GM18517 (cell line): ENCODE measurements around the gene FAM229A.
A peak's percentile ranks its signal among the peaks of the same experiment; 100 is the strongest.
"Not testable (repeated sequence)": the region's sequence is repeated elsewhere in the genome, so short reads cannot be mapped to it uniquely, and the experiment has no call there.

Experiments used
- ATAC-seq: cut with Tn5 transposase; IDR thresholded peaks from one replicate; pipeline ENCODE4 v1.9.1; 2021; ENCODE audit warnings: mild to moderate bottlenecking, moderate library complexity; ENCODE audit not compliant: unreplicated experiment

The FAM229A gene

DNA sequence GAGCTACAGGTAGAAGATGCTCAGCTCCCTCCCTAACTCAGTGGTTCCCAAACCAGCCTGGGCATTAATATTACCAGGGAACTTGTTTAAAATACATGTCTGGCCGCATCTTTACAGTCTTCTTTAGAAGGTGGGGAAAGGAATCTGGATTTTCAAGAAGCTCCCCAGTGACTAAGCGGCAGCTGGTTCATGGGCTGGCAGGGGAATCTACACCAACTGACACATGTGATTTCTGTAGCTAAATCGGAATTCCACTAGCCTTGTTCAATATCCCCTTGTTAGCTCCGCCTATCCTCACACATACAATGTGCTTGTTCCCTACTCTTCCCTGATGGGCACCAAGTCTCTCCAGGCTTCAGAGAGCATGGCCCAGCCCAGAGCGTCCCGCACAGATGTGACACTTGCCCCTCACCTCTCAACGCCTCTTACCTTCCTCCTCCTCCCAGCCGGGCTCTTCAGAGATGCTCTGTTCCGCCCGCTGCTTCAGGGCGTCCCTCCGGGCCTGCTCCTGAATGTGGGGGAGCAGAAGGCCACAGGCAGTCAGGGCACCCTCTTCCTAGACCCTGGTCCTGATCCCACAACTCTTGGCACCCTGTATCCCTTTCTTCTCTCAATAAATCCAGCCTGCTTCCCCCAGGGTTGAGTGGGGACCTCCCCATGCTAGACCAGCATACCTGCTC, 15.4 kb upstream of the FAM229A start:
- no peak for ATAC-seq

DNA sequence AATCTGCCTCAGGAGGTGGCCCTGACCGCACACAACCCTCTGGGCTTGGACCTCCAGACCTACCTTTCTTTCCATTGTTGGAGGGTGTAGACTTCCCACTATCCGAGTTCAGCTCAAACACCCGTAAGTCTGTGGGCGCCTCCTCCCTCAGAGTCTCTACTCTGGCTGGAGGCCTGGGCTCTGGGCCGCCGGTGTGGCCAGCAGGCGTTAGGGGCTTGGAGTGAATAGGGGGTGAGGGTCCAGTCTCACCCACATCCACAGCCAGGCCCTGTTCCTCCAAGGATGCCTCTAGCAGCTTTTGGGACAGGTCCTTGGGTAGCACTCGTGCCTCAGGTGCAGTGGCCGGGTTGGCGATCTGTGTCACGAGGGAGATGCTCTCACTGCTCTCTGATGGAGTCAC, 13.9 kb upstream of the FAM229A start:
- no peak for ATAC-seq

DNA sequence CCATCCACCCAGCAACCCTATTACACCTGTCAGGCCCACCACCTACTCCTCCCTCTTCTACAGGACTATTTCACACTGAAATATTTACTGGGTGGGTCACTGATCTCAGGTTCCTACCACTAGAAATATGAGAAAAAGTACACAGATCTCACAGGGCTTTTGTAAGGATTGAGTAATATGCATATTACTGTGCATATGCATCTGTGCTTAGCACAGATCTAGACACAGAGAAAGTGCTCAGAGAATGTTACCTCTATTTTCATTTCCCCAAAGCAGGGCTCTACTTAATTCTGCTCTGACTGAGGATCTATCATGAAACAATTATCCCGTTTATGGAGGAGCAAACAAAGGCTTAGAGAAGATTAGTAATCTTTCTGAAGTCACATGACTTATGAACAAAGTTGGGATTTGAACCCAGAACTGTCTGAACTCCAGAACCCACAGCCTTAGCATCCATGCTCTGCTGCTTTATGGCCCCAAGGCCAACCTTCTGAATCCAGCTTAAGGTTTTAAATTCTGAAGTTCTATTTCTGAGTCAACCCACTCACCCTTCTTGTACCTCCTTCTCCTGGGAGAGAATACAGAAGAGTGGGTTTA, 11.8 kb upstream of the FAM229A start:
- no peak for ATAC-seq

DNA sequence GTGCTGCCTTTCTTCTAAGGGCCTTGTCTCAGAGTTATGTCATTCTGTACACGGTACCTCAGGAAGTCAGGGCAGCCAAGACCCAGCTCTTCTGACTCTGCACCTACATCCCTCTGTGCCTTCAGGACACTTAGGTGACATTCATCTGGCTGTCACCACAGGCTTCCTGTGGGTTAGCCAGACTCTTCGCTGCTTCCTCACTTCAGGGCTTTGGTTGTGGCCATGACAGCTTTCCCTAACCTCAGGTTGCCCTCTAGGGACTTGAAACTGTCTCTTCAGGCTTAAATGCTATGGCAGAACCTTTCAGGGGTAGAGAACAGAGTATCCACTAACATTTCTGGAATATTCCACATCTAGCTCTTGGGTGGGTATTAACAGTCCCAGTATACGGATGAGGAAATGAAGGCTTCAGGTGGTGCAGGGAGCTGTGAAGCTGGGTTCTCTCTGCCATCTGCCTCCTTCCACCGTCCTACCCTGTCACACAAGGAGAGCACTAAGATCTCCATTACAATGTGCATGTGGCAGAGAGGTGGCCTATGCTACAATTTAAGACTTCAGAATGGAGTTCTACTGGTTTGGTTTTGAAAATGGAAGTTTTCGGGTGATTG, 10.0 kb upstream of the FAM229A start:
- ATAC-seq = no peak

DNA sequence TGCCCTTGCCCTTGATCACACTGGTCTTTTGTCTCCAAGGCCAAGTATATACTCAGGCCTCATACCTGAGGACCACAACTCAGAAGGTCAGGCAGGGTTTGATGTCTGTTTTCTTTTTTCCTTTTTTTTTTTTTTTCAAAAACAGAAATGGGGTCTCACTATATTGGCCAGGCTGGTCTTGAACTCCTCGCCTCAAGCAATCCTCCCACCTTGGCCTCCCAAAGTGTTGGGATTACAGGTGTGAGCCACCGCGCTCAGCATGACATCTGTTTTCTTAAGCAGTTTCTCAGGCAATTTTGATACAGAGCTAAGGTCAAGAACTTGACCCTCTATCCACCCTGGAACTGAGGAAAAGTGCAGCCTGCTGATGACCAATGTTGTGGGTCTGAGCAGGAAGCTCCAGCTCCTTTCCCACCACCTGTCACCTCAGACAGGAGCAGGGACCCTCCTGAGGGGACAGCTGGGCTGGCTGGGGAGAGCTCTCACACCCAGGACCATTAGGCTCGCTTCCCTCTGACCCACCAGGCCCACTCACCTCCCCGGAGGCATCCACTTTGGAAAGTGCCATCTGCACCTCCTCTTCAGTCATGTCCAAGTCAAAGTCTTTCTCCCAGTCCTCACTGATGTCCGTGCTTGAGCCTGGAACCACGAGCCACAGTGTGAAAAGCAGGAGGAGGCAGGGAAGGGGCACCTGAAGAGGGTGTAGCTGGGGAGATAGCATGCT, 5.8 kb upstream of the FAM229A start:
- no peak for ATAC-seq

DNA sequence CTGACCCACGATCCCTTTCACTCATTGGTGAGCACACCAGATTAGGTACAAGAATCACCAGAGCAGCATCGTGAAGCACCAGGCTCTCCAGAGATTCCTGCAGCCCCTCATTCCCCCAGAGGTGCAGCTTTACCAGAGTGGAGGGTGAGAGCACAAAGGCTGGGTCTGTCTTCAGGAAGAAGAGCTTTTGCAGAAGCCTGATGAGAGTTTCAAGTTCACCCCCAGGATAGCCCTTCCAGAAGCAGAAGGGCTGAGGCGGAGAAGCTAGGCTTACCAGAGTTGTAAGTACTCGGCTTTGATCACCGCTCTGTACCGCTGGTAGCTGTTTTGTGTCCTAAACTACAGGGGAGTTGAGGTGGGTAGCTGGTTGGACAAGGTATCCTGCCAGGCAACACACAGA, 3.2 kb upstream of the FAM229A start:
- ATAC-seq = no peak

DNA sequence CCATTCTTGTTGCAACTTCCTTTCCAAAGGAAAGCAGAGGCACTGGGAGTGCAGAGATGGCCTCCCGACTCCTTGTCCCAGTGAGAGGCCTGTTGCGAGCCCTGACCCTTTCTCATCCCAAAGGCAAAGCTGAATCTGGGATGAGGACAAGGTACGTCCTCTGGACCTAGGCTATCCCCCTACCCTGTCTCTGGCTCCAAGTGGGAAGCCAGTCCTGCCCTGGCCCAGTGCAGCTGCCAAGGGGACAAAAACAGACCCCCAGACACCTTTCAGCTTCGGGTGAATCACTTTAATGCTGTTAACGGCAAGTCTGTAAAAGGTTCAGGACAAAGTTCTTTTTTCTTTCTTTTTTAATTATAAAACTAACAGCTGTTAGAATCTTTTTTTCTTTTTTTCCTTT, 2.6 kb upstream of the FAM229A start:
- ATAC-seq = no peak

DNA sequence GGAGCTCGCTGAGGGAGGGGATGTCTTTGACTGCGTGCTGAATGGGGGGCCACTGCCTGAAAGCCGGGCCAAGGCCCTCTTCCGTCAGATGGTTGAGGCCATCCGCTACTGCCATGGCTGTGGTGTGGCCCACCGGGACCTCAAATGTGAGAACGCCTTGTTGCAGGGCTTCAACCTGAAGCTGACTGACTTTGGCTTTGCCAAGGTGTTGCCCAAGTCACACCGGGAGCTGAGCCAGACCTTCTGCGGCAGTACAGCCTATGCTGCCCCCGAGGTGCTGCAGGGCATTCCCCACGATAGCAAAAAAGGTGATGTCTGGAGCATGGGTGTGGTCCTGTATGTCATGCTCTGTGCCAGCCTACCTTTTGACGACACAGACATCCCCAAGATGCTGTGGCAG, 1.4 kb upstream of the FAM229A start:
- ATAC-seq = no peak

DNA sequence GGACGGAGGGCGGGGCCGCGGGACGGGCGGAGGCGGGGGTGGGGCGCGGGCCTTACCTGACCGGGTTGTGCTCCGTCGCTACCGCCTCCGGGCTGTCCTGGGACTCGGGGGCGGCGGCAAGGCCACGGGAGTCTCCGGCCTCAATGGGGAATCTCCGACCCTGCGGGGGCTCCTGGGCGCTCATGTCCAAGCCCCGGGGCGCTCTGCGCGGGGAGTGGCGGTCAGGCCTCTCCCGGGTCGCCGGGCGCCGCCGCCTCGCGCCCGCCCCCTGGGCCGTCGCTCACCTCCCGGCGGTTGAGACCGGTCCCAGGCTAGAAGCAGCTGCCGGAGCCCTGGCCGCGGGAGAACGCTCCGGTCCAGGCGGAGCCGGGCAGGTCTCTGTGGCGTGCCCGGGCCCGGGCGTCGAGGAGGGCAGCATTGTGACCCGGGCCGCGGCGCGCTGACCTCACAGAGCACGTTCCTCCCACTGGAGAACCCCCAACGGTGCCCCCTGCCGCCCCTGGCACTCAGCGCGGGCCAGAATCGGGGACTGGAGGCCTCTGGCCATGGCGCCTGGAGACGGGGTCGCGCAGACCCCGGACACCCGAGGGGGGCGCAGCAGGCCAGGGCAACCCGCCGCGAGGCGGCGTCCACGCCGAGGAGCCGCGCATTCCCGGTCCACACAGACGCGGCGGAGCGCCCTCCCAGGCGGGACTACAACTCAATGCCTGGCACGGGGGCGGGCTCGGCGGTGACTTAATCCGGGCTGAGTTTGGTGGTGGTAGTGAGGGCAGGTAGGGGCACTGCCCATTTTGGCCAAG, 411 bp downstream of the FAM229A start:
- ATAC-seq = no peak

DNA sequence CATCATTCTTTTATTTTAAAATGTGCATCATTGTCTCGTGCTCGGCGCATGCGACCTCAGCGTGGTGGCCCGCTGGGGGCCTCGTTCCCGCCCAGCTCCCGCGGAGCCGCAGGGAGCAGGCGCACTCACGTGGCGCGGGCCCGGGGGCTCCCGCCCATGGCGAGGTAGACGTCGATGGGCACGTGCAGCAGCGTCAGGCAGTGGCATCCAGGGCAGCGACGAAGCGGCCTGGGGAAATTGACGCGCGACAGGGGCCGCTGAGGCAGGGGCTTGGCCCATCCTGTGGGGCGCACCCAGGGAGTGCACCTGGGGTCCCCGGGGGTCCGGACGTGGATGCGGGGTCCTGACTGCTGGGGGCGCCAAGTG, 994 bp downstream of the FAM229A start:
- ATAC-seq = no peak

DNA sequence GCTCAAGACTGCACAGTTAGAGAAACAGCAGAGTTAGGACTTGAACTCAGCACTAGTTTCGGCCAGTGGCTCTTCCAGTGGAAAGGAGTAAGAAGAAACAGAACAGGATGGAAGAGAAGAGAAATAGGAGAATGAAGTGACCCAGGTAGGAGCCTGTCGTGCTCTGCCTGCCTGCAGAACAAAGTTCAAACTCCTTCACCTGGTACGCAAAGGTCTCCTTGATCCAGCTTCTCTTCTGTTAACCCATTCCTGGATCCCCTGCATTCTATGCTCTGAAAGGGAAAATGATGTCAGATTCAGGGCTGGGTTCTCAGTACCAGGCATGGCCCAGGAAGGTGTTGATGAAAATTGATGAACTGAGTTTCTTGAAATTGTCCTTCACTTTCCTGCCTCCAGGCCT, 3.9 kb downstream of the FAM229A start:
- ATAC-seq = no peak

DNA sequence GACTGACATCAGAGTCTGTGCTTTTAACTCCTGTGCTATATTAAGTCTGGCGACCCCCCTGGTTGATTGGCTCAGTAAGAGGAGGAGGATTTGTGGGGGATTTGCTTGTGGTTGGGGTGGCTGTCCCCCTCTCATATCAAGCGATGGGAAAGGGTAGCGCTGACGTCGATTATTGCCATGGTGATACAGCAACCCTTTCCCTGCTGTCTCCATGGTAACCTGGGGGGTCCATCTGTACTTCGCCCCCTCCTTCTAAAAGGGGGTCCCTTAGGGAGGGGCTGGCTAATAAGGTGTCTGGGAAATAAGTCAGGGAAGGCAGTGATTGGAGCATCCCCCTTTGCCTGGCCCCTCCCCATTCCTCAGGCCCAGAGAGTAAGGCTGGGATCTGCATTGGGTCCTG, 4.7 kb downstream of the FAM229A start:
- no peak for ATAC-seq

DNA sequence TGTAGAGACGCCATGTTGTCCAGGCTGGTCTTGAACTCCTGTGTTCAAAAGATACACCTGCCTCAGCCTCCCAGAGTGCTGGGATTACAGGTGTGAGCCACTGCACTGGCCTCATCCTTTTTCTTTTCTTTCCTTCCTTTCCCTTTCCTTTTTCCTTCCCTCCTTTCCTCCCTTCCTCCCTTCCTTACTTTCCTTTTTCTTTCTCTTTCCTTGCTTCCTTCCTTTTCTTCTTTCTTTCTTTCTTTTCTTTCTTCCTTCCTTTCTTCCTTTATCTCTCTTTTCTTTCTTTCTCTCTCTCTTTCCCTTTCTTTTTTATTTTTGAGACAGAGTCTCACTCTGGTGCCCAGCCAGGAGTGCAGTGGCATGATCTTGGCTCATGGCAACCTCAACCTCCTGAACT, 5.8 kb downstream of the FAM229A start:
- no peak for ATAC-seq

DNA sequence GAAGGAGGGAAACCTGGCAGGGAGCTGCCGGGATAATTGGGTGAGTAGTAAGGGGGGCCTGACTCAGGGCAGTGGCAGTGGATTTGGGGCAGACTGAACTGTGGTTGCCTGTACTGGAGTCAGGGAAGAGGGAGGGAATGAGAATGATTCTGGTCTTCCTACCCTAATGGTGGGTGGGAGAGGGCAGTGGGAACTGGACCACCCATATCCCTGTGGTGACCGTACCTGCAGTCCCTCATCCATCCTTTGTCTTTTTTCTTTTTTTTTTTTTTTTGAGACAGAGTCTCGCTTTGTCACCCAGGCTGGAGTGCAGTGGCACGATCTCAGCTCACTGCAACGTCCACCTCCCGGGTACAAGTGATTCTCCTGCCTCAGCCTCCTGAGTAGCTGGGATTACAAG, 6.5 kb downstream of the FAM229A start:
- ATAC-seq = not testable (repeated sequence)

DNA sequence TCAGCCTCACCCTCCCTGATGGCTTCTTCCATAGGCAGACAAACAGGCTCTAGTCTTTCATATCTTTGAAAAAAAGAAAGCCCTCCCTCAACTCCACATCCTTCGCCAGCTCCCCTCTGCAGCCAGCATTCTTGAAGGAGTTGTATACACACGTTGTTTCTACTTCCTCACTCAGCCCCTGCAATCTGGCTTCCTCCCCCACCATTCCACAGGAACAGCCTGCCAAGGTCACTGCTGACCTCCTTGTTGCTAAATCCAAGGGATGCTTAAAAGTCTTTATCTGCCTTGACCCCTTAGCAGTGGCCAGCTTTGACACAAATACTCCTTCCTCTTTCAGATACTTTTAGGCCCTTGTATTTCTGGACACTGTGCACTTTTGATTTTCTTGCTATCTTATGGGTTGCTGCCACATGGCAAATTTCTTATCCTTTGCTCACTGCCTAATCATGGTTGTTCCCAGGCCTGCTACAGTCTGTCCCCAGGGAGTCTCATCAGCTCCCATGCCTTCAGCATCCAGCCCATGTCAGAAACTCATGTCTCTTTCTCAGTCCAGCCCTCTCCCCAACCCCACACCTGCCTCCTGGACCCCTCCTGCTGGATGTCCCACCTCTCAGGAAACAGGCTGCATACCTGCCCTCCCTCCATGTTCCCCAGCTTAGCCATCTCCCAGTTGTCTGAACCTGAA, 8.3 kb downstream of the FAM229A start:
- ATAC-seq = no peak

DNA sequence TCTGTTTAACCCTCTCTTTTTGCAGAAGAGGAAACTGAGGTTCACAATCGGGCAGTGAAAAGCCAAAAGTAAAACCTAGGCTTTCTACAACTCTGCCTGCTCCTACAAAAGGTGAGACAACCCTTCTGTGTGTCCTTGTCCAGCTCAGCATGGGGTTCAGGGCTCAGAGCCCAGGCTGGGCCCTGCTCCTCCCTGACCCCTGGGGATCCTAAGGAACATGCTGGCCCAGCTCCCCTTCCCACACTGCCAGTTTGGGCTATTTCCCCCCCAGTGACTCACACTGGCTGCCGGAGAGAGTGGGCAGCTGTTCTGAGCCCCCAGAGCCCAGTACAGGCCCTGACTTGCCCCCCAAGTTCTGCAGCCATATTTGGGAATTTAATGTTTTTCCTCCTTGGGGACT, 8.9 kb downstream of the FAM229A start:
- ATAC-seq = no peak

DNA sequence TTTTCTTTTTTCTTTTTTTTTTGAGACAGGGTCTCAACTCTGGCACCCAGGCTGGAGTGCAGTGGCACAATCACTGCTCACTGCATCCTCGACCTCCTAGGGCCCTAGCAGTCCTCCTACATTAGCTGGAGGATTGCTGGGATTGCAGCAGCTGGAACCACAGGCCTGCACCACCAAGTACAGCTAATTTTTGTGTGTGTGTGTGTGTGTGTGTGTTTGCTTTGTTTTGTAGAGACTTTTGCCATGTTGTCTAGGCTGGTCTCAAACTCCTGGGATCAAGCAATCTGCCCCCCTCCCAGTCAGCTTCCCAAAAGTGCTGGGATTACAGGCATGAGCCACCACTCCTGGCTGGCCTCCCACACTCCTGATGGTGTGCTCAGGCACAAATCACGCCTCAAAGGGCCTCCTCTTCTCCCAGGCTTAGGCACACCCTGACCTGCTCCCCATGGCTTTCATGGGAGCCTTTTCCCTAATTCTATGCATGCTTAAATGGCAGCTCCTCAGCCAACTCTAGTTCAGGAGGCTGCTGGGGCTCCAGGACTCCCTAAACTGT, 9.4 kb downstream of the FAM229A start:
- no peak for ATAC-seq

DNA sequence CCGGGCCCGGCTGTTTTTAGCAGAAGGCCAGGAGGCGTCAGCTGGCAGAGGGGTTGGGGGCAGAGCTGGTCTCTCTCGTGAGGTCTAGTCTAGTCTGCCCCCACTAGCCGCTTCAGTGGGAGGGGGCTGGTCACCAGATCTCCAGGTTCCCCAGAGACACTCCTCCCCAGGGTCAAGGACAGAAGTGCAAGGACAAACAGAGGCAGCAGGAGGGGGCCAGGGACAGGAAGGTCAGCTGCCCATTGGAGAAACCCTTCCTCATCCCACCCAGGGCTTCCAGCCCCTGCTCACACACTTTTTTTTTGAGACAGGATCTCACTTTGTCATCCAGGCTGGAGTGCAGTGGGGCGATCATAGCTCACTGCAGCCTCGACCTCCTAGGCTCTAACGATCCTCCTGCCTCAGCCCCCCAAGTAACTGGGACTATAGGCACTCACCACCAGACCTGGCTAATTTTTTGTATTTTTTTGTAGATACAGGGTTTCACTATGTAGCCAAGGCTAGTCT, 10.0 kb downstream of the FAM229A start:
- ATAC-seq = no peak

DNA sequence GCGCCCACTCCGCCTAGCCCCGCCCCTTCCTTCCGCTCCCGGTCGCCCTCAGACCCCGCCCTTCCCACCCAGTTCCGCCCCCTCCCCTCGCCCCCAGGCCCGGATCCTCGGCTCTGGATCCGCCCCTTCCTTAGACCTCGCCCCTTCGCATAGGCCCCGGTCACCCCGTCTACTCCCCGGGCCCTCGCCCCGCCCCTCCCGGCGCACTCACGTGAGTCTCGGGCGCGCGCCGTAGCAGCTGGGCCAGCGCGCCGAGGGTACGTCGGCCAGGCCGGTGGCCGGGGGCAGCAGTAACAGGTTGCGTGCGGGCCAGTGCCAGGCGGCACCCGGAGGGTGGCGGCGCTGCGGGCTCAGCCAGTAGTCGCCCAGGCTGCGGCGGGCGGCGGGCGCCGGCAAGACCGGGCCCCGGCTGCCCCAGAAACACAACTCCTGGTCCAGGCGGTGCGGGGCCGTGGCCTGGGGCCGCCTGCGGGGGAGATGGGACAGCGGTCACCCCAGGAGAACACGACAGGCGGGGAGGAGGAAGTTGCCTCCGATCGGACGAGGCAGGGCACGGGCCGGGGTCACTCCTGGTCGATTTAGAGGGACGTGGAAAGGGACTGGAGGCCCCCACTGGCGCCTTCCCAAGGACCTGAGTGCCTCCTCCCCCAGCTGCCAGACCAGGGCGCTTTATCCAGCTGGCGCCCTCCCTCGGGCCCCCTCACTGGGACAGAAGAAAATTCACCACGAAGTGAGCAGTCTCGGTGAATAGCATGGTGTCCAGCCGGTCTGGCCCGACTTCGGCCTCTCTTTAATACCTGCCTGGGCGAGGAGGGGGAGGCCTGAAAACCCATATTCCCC, 10.7 kb downstream of the FAM229A start:
- ATAC-seq = peak; percentile 68
